NCI-H2171 (cell line): Measurements from ENCODE around the gene FOXP4.

ENCODE experiments used
- DNase-seq: peaks from one replicate; lab custom pipeline; 2025; lab: John Stamatoyannopoulos, UW

Gene FOXP4

DNA sequence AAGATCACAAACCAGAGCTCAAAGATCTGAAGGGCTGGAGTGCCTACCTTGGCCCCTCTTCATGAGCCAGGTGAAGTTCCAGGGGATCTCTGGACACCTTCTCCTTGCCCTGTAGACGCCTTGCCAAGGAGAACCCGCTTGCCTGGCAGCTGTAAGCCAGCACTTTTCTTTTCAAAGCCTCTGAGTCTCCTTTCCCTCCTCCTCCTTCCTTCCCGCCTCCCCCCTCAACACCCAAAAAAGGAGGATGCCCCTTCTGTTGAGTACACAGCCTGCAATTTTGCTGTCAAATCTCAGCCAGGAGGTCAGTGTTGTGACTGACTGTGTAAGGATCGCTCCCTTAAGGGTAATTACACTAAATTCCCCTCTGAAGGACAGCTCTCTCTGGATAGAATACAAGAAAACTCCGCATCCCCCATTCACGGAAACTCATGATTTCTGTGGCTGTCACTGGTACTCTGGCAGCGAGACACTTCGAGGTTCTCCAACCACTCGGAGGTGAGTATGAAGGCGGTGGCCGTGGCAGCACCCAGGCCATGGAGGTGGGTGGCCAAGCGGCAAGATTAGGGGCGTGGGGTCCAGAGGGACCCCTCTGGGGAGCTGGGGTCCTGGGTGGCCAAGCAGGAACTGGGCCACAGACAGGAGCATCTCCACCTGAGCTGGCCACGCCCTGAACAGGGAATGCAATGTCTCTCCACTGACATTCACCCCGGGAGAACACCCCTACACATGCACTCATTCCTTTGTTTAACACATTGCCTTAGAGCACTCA lies 23.2 kb upstream of the FOXP4 start:
- no peak for DNase-seq

DNA sequence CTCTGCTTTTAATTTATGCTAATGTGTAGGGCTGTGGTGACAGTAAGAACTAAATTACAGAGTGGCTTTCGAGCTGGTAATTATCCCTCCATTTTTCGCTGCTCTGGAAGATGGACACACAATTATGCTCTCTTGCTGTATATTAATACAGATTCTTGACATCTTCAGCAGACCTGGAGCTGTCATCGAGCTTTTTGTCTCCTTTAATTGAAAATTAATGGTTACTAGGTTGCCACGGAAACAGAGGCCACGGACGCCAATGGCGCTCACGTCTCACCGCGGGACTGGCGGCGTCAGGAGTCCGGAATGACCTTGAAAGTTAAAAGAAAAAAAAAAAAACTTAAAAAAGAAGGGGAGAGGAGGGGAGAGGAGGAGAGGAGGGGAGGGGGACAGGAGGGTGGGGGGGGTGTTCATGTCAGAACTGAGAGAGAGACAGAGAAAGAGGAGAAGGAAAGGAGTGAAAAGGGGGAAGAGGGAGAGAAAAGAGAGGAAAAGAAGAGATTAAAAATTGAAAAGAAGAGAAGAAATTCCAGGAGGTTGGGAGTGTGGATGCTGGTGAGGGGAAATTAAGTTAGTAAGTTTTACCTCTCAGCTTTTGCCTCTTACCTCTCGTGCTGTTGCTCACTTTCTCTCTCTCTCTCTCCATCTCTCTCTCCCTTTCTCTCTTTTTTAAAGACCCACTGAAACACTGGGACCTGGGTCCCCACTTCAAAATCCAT lies 22.1 kb upstream of the FOXP4 start:
- DNase-seq, result no peak

DNA sequence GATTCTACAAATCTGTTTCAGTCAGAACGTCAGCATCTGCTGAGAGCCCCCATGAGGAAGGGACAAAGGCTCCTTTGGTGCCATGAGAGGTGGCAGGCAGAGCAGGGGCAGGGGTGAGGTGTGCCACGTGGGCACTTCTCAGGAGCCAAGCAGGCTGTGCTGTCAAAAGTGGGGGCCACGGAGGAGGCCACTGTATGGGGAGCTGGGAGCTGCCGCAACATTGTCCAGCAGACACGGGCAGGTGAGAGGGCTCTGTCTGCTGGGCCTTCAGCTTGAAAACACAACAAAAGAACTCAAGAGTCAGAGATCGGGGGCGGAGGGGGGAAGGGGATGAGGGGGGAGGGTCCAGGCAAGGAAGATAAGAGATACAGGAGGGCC lies 21.6 kb upstream of the FOXP4 start:
- no peak for DNase-seq

DNA sequence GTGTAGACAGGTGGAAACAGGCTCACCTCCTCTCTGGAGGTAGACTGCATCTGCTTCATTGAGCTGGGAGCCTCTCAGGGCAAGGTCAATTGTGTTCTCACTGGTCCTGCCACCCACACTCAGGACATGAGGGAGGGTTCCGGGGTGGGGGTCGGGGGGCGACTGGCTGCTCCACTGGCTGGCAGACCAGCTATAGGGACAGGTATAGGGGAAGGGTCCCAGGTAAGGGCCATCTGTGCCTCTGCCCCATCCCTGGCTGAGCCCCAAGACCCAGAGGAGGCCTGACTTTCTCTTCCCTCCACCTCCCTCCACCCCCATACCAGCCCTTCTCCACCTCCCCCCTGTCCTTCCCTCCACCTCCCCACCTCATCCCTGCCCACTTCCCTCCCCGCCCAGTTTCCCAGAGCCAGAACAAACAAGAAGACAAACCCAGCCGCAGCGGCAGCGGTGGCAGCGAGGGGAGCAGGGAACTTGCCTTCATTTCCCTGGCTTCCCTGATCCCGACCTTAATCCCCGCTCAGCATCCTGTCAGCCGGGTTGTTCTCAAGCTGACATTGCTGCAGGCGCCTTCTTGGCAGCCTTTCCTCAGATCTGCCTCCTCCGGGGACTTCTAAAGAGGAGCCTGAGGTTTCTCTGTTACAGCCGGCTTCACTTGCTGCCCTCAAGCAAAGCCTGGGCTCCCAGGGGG lies 18.3 kb upstream of the FOXP4 start:
- peak; percentile 54 for DNase-seq

DNA sequence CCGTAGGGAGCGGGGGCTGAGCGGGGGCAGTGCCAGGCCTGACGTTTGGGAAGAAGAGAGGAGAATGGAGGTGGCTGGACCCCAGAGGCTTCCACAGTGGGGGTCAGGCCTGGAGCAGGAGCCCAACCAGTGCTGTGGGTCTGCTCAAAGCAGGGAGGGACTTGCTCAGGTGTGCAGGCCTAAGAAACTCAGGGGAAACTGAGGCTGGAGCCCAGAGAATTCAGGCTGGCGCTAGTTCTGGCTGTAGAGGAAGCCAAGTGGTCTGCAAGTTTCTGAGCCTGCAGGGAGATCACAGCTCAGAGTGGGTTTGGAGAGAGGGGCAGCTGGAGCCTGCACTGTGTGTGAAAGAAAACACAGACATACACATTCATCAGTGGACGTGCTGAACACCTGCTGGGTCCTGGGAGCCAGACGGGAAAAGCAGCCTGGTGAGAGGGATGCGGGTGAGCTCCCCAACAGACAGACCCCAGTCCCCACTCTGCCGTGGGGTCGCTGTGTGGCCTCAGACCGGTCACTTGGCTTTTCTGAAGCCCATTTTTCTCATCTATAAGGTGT lies 17.7 kb upstream of the FOXP4 start:
- no peak for DNase-seq

DNA sequence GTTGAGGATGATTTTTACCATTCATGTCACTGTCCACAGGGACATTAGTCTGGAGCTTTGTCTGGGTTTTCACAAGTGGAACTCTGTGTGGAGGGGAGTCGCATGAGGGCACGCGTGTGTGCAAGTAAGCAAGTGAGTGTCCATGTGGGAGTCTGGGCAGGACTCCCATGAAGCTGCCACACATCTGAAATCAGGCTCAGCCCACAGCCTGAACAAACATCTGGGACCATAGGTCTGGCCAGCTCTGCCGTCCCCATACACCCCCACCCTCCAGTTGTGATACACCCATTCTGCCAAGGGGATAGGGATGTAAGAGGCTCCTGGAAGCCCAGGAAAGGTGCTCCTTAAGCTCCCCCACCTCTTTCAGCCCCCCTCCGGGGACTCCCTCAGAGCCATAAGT lies 17.1 kb upstream of the FOXP4 start:
- no peak for DNase-seq

DNA sequence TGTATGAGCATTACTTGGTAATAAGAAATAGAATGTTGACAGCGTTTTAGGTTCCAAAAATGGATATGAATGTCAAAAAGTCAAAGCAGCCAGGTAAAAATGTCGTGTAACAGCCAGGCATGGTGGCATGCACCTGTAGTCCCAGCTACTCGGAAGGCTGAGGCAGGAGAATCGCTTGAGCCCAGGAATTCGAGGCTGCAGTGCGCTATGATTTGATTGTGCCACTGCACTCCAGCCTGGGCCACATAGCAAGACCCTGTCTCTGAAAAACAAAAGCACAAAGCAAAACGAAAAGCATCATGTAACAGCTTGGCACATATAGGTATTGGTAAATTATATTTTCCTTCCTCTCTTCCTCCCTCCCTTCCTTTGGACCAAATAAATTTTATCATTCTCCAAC lies 16.2 kb upstream of the FOXP4 start:
- no peak for DNase-seq

DNA sequence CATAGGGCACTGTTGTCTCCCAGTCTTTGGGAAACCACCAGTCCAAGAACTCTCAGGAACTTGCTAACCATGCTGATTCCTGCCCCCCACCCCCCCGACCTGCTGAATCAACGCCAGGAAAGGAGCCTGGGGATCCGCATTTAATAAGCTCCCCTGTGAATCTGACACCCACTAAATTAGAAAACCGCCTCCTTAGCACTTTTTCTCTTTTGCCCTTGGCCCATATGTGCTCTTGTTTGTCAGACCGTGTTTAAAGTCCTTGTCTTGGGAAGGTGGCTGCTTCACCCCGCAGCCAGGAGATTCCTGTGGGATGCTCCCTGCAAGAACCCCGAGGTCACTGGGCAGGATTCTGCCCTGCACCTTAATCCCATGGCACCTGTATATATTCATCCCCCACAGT lies 15.7 kb upstream of the FOXP4 start:
- no peak for DNase-seq

DNA sequence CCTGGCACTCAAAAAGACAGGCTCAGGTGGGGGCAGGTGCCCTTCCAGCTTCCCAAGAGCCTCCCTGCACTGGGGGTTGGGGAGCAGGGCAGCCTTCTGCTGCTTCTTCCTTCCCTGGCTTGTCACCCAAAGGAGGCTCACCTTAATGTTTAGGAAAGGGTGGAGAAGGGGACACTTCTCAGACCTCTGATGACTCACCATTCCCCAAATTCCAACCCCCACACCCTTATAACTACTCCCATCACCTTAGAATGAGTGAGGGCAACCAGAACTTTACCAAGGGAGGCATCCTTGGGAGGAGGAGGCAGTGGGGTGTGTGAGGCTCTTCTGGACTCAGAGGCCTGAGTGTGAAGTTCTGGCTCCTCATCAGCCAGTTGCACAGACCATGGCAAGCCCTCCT lies 15.2 kb upstream of the FOXP4 start:
- DNase-seq, result no peak

DNA sequence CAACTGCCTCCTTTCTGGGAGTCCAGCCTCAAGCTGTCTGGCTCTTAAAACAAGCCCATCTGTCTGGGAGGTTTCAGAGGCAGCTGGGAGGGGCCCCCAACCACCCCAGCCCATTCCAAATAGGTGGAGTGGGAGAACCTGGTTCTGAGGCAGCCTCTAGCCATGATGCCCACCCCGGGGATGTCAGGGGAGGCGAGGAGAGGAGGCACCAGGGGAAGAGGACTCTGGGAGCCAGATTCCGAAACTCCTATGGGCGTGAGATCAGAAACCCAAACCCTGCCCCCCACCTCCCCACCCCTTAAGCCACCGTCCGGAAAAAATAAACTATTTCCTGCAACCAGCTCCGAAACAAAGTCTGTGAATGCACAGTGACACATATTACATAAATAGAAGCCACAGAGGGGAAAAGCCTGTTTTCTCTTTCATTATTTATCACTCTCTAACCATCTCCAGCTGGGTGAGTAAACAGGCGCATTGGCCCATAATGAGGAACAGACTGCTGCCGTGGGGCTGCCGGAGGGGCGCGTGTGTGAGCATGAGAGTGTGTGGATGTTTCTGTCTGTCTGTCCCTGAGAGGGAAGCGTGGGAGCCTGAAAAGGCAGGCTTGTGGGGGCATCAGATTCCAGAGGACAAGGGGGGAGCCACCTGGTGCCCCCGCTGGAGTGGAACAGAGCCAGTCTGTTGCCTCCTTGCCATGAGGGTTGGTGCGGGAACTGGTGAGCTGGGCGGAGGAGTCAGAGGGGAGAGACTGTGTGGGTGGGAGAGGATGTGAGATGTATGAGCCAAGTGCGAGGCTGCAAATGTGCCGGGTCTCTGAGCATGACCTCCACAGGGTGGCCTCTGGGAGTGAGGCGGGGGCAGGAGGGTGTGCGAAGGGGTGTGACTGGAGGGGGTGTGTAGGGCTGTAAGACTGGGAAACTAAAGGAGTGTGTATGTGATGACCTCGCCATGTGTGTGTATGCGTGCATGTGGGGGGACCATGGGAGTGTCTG lies 14.3 kb upstream of the FOXP4 start:
- DNase-seq, result peak; percentile 67

DNA sequence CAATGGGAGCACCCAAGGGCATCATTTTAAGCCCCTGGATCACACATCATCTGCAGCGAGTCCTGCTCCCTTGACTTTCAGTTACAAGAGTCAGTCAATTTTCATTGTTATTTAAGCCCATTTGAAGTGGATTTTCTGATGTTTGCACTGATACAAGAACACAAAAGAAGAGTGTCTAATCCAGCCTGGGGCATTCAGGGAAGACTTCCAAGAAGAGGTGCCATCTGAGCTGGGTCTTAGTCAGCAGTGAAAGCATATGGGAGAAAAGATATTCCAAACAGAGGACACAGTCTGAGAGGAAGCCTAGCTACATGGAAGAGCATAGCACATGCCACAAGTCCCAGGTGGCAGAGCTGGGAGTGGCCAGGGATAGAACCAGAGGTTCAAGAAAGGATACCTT lies 10.4 kb upstream of the FOXP4 start:
- DNase-seq, result no peak

DNA sequence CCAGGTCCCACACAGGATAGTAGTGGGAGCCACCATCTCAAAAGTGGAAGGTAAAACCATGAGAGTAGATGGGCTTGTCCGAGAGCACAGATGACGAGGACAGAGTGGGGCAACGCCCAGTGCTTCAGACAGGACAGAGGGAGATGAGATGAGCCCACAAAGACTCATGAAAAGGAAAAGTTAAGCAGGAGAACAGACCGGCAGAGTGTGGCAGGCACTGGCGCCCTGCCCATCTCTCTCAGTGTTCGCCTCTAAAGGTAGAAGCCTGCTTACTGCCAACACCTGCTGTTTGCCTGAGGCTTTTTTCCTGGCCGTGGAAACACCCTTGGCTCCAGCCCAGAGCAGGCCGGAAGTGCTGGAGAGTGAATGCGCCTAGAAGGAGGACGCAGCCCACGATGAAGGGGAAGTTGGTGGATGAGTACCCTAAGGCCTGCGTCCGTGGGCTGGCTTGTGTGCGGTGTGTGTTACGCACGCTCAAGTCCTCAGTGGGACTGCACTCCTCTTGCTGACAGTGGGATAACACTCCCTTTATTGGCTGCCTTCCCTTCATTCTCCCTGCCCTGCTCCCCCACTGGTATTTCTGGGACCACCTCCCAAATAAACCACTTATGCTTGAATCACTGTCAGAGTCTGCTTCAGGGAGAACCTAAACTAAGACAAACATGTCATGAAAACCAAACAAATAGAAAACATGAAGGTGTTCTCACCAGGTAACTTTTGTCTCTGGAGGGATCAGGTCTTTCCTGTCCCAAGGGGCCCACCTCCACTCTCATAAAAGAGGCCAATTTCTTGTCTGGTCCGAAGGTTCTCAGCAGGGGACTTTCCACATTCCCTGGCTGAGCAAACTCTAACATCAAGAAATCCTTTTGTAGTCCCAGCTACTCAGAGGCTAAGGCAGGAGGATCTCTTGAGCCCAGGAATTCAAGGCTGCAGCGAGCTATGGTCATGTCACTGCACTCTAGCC lies 9.1 kb upstream of the FOXP4 start:
- peak; percentile 43 for DNase-seq

DNA sequence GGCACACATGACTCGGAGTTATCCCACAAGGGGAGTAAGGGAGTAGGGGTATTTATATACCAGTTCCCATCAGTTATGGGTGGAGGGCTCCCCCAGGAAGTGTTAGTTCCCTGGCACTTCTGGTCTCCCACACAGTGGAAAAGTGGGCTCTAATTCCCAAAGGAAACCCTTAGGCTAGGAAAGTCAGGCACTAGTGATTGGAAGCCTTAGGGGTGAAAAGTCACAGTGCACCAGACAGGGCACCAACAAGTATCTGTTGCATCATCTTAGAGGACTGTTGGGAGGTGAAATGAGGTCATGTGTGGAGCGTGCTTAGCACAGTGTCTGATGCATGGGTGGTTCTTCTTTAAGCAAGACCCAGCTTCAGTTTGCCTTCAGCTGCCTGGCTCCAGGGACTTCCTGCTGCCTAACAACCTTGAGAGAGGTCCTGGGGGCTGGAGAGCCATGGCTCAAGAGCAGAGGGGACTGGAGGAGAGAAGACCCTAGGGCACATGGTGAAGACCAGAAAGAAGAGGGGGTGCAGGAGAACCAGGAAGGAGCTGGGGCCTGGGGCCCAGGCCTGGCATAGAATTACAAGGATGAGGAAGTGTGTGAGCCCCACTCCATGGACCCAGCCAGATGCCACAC lies 7.5 kb upstream of the FOXP4 start:
- no peak for DNase-seq

DNA sequence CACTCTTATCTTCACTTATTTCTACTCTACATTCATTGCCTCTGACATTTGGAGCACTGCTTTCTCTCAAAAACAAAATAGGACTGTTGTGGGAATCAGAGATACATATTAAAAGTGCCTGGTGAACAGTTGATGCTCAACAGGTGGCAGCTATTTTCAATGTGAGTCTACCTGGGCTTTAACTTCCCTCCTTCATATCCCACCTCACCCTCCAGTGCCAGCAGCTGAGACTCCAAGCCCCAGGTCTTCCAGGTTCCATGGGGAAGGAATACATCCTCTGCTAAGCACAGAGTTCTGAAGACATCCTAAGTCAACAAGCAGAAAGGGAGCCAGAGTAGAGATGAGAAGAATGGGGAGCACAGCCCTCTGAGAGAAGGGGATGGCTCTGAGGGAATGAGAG lies 7.0 kb upstream of the FOXP4 start:
- DNase-seq, result no peak

DNA sequence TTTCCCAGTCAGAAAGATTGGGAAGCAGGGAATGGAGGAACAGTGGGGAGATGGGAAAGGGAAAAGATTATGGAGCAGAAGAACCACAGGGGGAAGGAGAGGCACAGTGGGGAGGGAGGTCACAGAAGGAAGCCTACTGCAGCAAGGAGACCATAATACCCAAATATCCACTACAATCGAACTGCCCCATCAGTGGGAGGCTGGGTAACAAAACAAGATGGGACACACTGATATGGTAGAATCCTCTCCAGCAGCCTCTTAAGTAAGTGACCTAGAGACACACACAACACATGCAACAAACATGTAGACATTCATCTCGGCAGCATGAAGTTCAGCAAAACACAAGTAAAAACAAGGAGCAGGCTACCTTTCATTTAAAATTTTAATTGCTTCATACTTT lies 4.8 kb upstream of the FOXP4 start:
- no peak for DNase-seq

DNA sequence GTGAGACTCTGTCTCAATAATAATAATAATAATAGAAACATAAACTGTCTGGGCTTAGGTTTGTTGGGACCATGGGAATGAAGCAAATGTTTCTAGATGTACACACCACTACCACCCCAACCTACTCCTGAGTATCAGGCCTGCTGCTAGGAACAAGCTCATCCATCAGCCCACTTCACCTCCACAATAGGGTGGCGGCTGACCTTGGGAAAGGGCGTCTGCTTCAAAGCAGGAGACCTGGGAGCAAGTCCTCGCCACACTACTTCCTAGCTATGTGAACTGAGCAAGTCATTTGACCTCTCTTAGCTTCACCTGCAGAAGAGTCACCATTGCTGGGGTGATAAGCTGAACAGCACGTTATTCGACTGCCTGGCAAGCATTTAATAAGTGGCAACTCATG lies 3.1 kb upstream of the FOXP4 start:
- DNase-seq, result no peak

DNA sequence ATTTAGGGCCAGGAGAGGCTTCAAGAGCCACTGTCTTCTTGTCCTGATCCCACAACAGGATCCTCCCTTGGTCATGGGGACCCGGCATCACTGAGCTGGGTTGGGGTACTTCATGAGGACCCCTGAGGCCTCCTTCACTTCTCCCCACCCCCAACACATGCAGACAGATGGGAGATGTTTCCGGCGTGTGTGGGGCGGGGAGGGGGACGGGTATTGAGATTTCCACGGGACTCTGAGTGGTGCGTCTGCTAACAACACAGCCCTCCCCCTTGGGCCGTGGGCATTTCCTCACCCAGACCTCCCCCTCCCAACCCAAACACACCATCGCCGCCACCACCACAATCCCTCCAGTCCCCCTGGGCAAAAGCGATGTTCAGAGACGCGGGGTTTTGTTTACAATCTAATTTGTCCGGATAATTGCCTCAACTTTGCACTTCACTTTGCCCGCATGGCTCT lies 906 bp upstream of the FOXP4 start:
- DNase-seq, result no peak

DNA sequence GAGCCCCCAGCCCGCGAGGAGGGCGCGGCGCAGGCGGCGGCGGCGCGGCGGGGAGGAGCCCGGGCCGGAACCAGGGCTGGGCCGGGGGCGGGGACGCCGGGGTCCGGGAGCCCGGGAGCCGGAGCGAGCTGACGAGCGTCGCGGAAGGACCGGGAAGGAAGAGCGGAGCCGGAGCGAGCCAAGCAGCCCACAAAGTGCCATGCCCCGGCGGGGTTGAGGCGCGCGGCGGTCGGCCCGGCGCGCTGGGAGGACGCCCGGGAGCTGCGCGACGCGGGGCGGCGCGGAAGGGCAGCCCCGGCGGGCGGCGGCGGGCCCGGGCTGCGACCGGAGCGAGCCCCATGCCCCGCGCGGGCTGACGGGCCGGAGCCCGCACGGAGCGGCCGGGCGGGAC lies 289 bp downstream of the FOXP4 start:
- peak; percentile 32 for DNase-seq

DNA sequence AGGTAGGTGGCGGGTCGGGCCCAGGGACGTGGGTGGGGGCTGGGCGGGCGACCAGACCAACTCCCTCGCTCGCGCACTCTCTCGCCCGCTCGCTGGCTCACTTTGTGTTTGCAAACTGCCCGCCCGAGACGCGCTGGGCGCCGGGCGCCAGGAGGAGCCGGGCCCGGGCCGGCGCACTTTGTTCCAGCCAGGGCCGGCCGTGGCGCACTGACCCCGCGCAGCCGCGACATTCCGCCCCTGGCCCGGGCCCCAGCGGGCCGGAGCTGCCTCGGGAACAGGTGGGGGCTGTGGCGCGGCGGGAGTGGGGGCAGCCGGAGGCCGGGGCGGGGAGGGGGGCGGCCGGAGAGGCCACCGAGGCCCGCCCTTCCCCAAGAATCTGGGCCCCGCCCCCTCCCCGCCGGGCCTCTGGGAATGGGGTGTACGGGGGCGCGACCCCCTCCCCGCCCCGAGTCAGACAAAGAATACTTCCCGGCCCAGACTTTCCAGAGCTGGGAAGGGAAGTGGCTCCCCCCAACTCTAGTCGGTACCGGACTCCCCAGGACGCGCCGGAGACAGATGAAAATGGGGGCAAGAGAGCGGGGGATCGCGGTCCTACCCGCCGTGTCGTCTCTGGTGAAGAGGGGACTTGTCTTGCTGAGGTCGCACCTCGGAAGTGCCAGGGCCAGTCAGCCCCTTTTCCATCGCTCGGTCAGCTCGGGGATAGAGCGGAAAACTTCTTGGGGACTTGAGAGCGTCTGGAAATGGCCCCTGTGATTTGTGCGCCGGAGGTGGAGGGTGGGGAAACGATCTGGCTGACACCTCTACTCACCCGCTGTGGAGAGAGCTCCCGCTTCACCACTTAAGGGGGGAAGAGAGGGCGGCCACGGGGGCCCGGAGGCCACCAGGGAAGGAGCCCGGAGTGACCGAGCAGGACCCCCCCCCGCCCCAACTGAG lies 951 bp downstream of the FOXP4 start:
- DNase-seq, result no peak
